ENCODE results near the gene IGFBP4. TPM values are rescaled to one million over a fixed set of nuclear protein-coding genes. Genes with fewer than 3 reads are reported as not detected.

The IGFBP4 gene
- total and polyA plus RNA-seq, 2 donors (not counting 1 experiment from before 2014, with no cell fraction given) = 4.6 to 31.3 TPM

GRCh38 chr17:40485851-40486521 lies 42.7 kb downstream of the IGFBP4 start:
- no peaks in the 10 kb centered on the region for H3K27me3 ChIP-seq (replicated peaks in 1 of 4; ENCODE audit: control extremely low read depth in 1 of 4, control insufficient read depth in 3 of 4, insufficient read depth in 4 of 4, low read length in 3 of 4)
- ATAC-seq (ENCODE audit: low read depth) (no peak), DNase-seq (no peak)
- intact Hi-C loops (cut with micrococcal nuclease) = no loop called here
- H3K9ac ChIP-seq (ENCODE audit: low read length) = no peak overlapping the region
- TF ChIP-seq, protein P1, sequence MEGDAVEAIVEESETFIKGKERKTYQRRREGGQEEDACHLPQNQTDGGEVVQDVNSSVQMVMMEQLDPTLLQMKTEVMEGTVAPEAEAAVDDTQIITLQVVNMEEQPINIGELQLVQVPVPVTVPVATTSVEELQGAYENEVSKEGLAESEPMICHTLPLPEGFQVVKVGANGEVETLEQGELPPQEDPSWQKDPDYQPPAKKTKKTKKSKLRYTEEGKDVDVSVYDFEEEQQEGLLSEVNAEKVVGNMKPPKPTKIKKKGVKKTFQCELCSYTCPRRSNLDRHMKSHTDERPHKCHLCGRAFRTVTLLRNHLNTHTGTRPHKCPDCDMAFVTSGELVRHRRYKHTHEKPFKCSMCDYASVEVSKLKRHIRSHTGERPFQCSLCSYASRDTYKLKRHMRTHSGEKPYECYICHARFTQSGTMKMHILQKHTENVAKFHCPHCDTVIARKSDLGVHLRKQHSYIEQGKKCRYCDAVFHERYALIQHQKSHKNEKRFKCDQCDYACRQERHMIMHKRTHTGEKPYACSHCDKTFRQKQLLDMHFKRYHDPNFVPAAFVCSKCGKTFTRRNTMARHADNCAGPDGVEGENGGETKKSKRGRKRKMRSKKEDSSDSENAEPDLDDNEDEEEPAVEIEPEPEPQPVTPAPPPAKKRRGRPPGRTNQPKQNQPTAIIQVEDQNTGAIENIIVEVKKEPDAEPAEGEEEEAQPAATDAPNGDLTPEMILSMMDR (IDR thresholded peaks at IDR 0.05) = no peak
- TF ChIP-seq EZH2 (IDR thresholded peaks at IDR 0.05; ENCODE audit: borderline replicate concordance, insufficient read depth, low read depth, low read length, poor library complexity, severe bottlenecking) = no peak
- WGBS (ENCODE audit: insufficient coverage) = 59% methylated on average over 7 of the region's 17 CpGs
- CTCF ChIA-PET = interaction anchor here (1.1 kb wide), 1 partner anchor 10 kb away, joined by 10 read pairs; no protein-coding TSS in a partner anchor
- H3K27me3 Mint-ChIP-seq = no peaks in the 10 kb centered on the region
- H3K36me3 ChIP-seq (replicated peaks in 1 of 2; ENCODE audit: control extremely low read depth in 1 of 2, control insufficient read depth in 1 of 2, extremely low read depth in 1 of 2, insufficient read depth in 2 of 2, low read length in 1 of 2) = no peaks in the 10 kb centered on the region
- H3K27ac Mint-ChIP-seq = no peak overlapping the region
- H4K20me1 ChIP-seq (ENCODE audit: control insufficient read depth, insufficient read depth, low read length, poor library complexity, severe bottlenecking) = no peaks in the 10 kb centered on the region
- peaks cover 32 to 42% of the 10 kb centered on the region in 2 donors for H3K4me1 ChIP-seq (ENCODE audit: control insufficient read depth in 2 of 2, insufficient read depth in 2 of 2, low read length in 2 of 2)
- POLR2A ChIA-PET = interaction anchor here (0.6 kb wide), 1 partner anchor 31 kb away, joined by 3 read pairs; no protein-coding TSS in a partner anchor
- no peak overlapping the region for H3K27ac ChIP-seq (ENCODE audit: low read length in 2 of 2)
- no peak overlapping the region for H2AFZ ChIP-seq (ENCODE audit: insufficient read depth, low read depth, low read length, poor library complexity, severe bottlenecking)
- peaks cover 39% of the 10 kb centered on the region for H3K4me1 Mint-ChIP-seq
- no peaks in the 10 kb centered on the region for H3K79me2 ChIP-seq (ENCODE audit: control insufficient read depth, insufficient read depth, low read length)
- no peaks in the 10 kb centered on the region for H3K9me3 Mint-ChIP-seq (ENCODE audit: insufficient read depth)
- no peak overlapping the region for H3K4me3 Mint-ChIP-seq
- H3K9me3 ChIP-seq (ENCODE audit: control extremely low read depth in 1 of 3, control insufficient read depth in 2 of 3, insufficient read depth in 1 of 3, low read length in 2 of 3) = no peaks in the 10 kb centered on the region
- no peak overlapping the region for H3K4me3 ChIP-seq (ENCODE audit: control extremely low read depth in 1 of 5, extremely low read depth in 1 of 5, insufficient read depth in 1 of 5, low read depth in 2 of 5, low read length in 4 of 5)
- H3K4me2 ChIP-seq (replicated peaks; ENCODE audit: low read depth, low read length, poor library complexity, severe bottlenecking) = no peak overlapping the region
